CD4-positive, alpha-beta T cell (primary cell): ENCODE data around the gene AFF3. TPM values are rescaled to one million over a fixed set of nuclear protein-coding genes. Genes with fewer than 3 reads are reported as not detected.

Experiments
- ATAC-seq: fragments of 200-7000 bp; cut with Tn5 transposase; one replicate; pipeline ENCODE4 v1.10.0; 2022; ENCODE audit warnings: mild to moderate bottlenecking; ENCODE audit not compliant: poor library complexity
- CTCF ChIA-PET: fragments of 350-600 bp; sonication (Branson Sonifier 250); formaldehyde crosslinking; loops from one replicate; lab custom pipeline; 2021; ENCODE audit warnings: antibody characterized with exemption, inconsistent platforms; lab: Charles Lee
- POLR2A ChIA-PET: fragments of 350-600 bp; sonication (Branson Sonifier 250); formaldehyde crosslinking; loops from one replicate; lab custom pipeline; 2021; ENCODE audit warnings: antibody characterized with exemption, inconsistent platforms; lab: Charles Lee
- DNase-seq, 14 experiments: peaks; one replicate each; pipeline ENCODE4 v3.0.0-alpha.2; 2013 to 2020; ENCODE audit warnings: mixed read lengths in 2 of 14
- H3K27ac ChIP-seq, 2 donors: one replicate each; pipeline versions ENCODE4 v1.5.1 to v1.7.0; 2013; ENCODE audit warnings: low read length in 2 of 2, low read depth in 1 of 2, mild to moderate bottlenecking in 1 of 2
- H3K27me3 ChIP-seq, 2 experiments: 1 replicate in 1 of 2; 2 replicates in 1 of 2; pipeline versions ENCODE4 v1.6.1 to v1.7.0; 2013; ENCODE audit warnings: low read length in 2 of 2, control low read depth in 1 of 2, mild to moderate bottlenecking in 1 of 2, moderate library complexity in 1 of 2; ENCODE audit not compliant: insufficient read depth in 2 of 2, control insufficient read depth in 1 of 2
- H3K36me3 ChIP-seq: one replicate; pipeline ENCODE4 v1.6.1; 2013; ENCODE audit warnings: low read length, control low read depth; ENCODE audit not compliant: insufficient read depth
- H3K4me1 ChIP-seq: one replicate; pipeline ENCODE4 v1.6.1; 2013; ENCODE audit warnings: low read length, control low read depth; ENCODE audit not compliant: insufficient read depth
- H3K4me3 ChIP-seq: one replicate; pipeline ENCODE4 v1.5.1; 2013; ENCODE audit warnings: mild to moderate bottlenecking, low read length, moderate library complexity
- H3K9me3 ChIP-seq, 2 experiments: 1 replicate in 1 of 2; 2 replicates in 1 of 2; pipeline versions ENCODE4 v1.6.1 to v1.7.0; 2013; ENCODE audit warnings: low read length in 2 of 2, mild to moderate bottlenecking in 2 of 2, control low read depth in 1 of 2, moderate library complexity in 1 of 2; ENCODE audit not compliant: control insufficient read depth in 1 of 2, insufficient read depth in 1 of 2
- H3K27ac Mint-ChIP-seq: one replicate; pipeline ENCODE4 v1.8.0; 2020; ENCODE audit warnings: mixed read lengths
- H3K27me3 Mint-ChIP-seq: one replicate; pipeline ENCODE4 v1.8.0; 2021; ENCODE audit warnings: mixed read lengths
- H3K36me3 Mint-ChIP-seq: one replicate; pipeline ENCODE4 v1.8.0; 2021; ENCODE audit warnings: low read depth, mixed read lengths
- H3K4me1 Mint-ChIP-seq: one replicate; pipeline ENCODE4 v1.8.0; 2021; ENCODE audit warnings: low read depth, mixed read lengths
- H3K4me3 Mint-ChIP-seq: one replicate; pipeline ENCODE4 v1.8.0; 2020; ENCODE audit warnings: mild to moderate bottlenecking, mixed read lengths
- H3K9me3 Mint-ChIP-seq: one replicate; pipeline ENCODE4 v1.8.0; 2020; ENCODE audit warnings: mixed read lengths
- CTCF ChIP-seq: fragments of 200-600 bp; IDR thresholded peaks from one replicate; pipeline ENCODE4 v1.8.0; 2022; ENCODE audit warnings: antibody characterized with exemption, mild to moderate bottlenecking
- intact Hi-C, 2 experiments: fragments of 100-400 bp; cut with DNase I in 1 of 2; cut with micrococcal nuclease in 1 of 2; formaldehyde crosslinking; loops; one replicate each; pipeline versions ENCODE4 v1.15.1 to v1.9.0; 2023 to 2025; cut with DNase I, micrococcal nuclease
- total RNA-seq, 174 experiments: library from RNA in 2 of 174; stranded (reverse) in 2 of 174; gene quantifications; one replicate each; pipeline ENCODE4 v1.2.3 and lab custom pipeline; 2021 to 2026

The AFF3 gene
- total RNA-seq, 2 experiments from 2014 or later: 15.4 to 15.7 TPM

- Histone ChIP-seq H3K4me3 (no peak overlapping the region), H3K4me1 (no peaks in the 10 kb centered on the region), H3K9me3 (no peaks in the 10 kb centered on the region), H3K27me3 (no peaks in the 10 kb centered on the region), H3K27ac (no peak overlapping the region), H3K36me3 (no peaks in the 10 kb centered on the region)
- ATAC-seq (no peak), DNase-seq (no peak)
- H3K4me3 Mint-ChIP-seq: no peak overlapping the region
- H3K27me3 Mint-ChIP-seq: no peaks in the 10 kb centered on the region
- CTCF ChIA-PET: no interaction called here
- H3K27ac Mint-ChIP-seq: no peak overlapping the region
- TF ChIP-seq CTCF: no peak
- H3K9me3 Mint-ChIP-seq: no peaks in the 10 kb centered on the region
- POLR2A ChIA-PET: no interaction called here
- intact Hi-C loops: no loop called here
- H3K36me3 Mint-ChIP-seq: no peaks in the 10 kb centered on the region
- no peaks in the 10 kb centered on the region for H3K4me1 Mint-ChIP-seq
Observed at GRCh38 chr2:99984799-99985515, 157.4 kb downstream of the AFF3 start.

GRCh38 chr2:99982744-99983143 lies 159.6 kb downstream of the AFF3 start:
- Mint-ChIP-seq H3K9me3 (no peaks in the 10 kb centered on the region), H3K36me3 (peaks cover 5% of the 10 kb centered on the region), H3K27ac (no peak overlapping the region), H3K27me3 (no peaks in the 10 kb centered on the region), H3K4me1 (no peaks in the 10 kb centered on the region), H3K4me3 (no peak overlapping the region)
- H3K27me3 ChIP-seq: no peaks in the 10 kb centered on the region
- POLR2A ChIA-PET: no interaction called here
- TF ChIP-seq CTCF: no peak
- CTCF ChIA-PET: no interaction called here
- H3K36me3 ChIP-seq: no peaks in the 10 kb centered on the region
- DNase-seq (no peak), ATAC-seq (no peak)
- H3K4me1 ChIP-seq: no peaks in the 10 kb centered on the region
- intact Hi-C loops: no loop called here
- no peaks in the 10 kb centered on the region for H3K9me3 ChIP-seq
- no peak overlapping the region for H3K4me3 ChIP-seq
- H3K27ac ChIP-seq: no peak overlapping the region

- H3K4me3 ChIP-seq: no peak overlapping the region
- Mint-ChIP-seq H3K27ac (no peak overlapping the region), H3K4me3 (no peak overlapping the region), H3K9me3 (no peaks in the 10 kb centered on the region), H3K36me3 (peaks cover 7% of the 10 kb centered on the region), H3K27me3 (no peaks in the 10 kb centered on the region), H3K4me1 (no peaks in the 10 kb centered on the region)
- TF ChIP-seq CTCF: no peak
- no peaks in the 10 kb centered on the region for H3K9me3 ChIP-seq
- no peak for ATAC-seq
- intact Hi-C loops: no loop called here
- H3K27ac ChIP-seq: no peak overlapping the region
- H3K4me1 ChIP-seq: no peaks in the 10 kb centered on the region
- no peaks in the 10 kb centered on the region for H3K36me3 ChIP-seq
- no peak for DNase-seq
- CTCF ChIA-PET: no interaction called here
- no peaks in the 10 kb centered on the region for H3K27me3 ChIP-seq
- POLR2A ChIA-PET: no interaction called here
Observed at GRCh38 chr2:99981840-99982239, 160.6 kb downstream of the AFF3 start.
